IMR-90 (cell line): ENCODE data around the gene AKT3. TPM values are rescaled to one million over a fixed set of nuclear protein-coding genes. Genes with fewer than 3 reads are reported as not detected.

Experiments used
- ATAC-seq: fragments of 200-7000 bp; cut with Tn5 transposase; 2 replicates; pipeline ENCODE4 v1.9.1; 2020; ENCODE audit warnings: low read depth, mild to moderate bottlenecking, moderate library complexity
- BruUV-seq: library from RNA; stranded (reverse); fragments of 400-500 nt; replicated peaks from 2 replicates; lab custom pipeline; 2021; lab: Mats Ljungman, UMichigan
- CTCF ChIA-PET: fragments of 300-600 bp; formaldehyde crosslinking; extraction: SDS; loops from one replicate; lab custom pipeline; 2021; ENCODE audit warnings: antibody characterized with exemption; lab: Yijun Ruan, JAX
- POLR2A ChIA-PET: fragments of 300-600 bp; sonication (Branson Sonifier 250); formaldehyde crosslinking; loops from one replicate; lab custom pipeline; 2022; ENCODE audit warnings: antibody characterized with exemption; ENCODE audit not compliant: unreplicated experiment; lab: Charles Lee
- DNase-seq: peaks from one replicate; pipeline ENCODE4 v3.0.0; 2013
- H2AFZ ChIP-seq: replicated peaks from 2 replicates; pipeline ENCODE3; 2013; ENCODE audit warnings: low read length, mild to moderate bottlenecking; ENCODE audit not compliant: poor library complexity
- H2AK5ac ChIP-seq: 2 replicates; pipeline ENCODE4 v1.6.1; 2013; ENCODE audit warnings: low read depth, low read length, inconsistent platforms
- H2AK9ac ChIP-seq: replicated peaks from 2 replicates; pipeline ENCODE3; 2013; ENCODE audit warnings: mild to moderate bottlenecking, low read depth, low read length, moderate library complexity; ENCODE audit not compliant: poor library complexity
- H2BK120ac ChIP-seq: 2 replicates; pipeline ENCODE4 v1.6.1; 2013; ENCODE audit warnings: low read depth, low read length, inconsistent platforms
- H2BK15ac ChIP-seq: 3 replicates; pipeline ENCODE4 v1.6.1; 2013; ENCODE audit warnings: low read depth, low read length, inconsistent platforms
- H2BK20ac ChIP-seq: 2 replicates; pipeline ENCODE4 v1.6.1; 2013; ENCODE audit warnings: low read depth, mild to moderate bottlenecking, inconsistent platforms, low read length, moderate library complexity
- H2BK5ac ChIP-seq: 2 replicates; pipeline ENCODE4 v1.6.1; 2013; ENCODE audit warnings: mild to moderate bottlenecking, low read depth, low read length, inconsistent platforms; ENCODE audit not compliant: poor library complexity, severe bottlenecking
- H3K14ac ChIP-seq: replicated peaks from 2 replicates; pipeline ENCODE4 v1.6.1; 2013; ENCODE audit warnings: low read depth, low read length, inconsistent platforms
- H3K18ac ChIP-seq: 2 replicates; pipeline ENCODE4 v1.6.1; 2013; ENCODE audit warnings: low read depth, low read length, control low read depth
- H3K23ac ChIP-seq: 2 replicates; pipeline ENCODE4 v1.6.1; 2013; ENCODE audit warnings: low read depth, low read length, inconsistent platforms
- H3K27ac ChIP-seq: 2 replicates; pipeline ENCODE4 v1.5.1; 2013; ENCODE audit warnings: mild to moderate bottlenecking, control low read depth, low read length; ENCODE audit not compliant: insufficient read depth
- H3K27me3 ChIP-seq: 2 replicates; pipeline ENCODE4 v1.6.1; 2013; ENCODE audit warnings: low read length; ENCODE audit not compliant: control insufficient read depth, insufficient read depth
- H3K36me3 ChIP-seq: 2 replicates; pipeline ENCODE4 v1.6.1; 2013; ENCODE audit warnings: low read length, mixed read lengths; ENCODE audit not compliant: control insufficient read depth, insufficient read depth
- H3K4ac ChIP-seq: 2 replicates; pipeline ENCODE4 v1.6.1; 2013; ENCODE audit warnings: low read depth, low read length, inconsistent platforms
- H3K4me1 ChIP-seq: 2 replicates; pipeline ENCODE4 v1.6.1; 2013; ENCODE audit warnings: low read length, mixed read lengths; ENCODE audit not compliant: control insufficient read depth, insufficient read depth
- H3K4me2 ChIP-seq: 2 replicates; pipeline ENCODE4 v1.6.1; 2013; ENCODE audit warnings: low read depth, mild to moderate bottlenecking, control low read depth, low read length, moderate library complexity
- H3K4me3 ChIP-seq: 2 replicates; pipeline ENCODE4 v1.5.1; 2013; ENCODE audit warnings: low read depth, mild to moderate bottlenecking, control low read depth, low read length, moderate library complexity; ENCODE audit not compliant: insufficient read depth
- H3K56ac ChIP-seq: 2 replicates; pipeline ENCODE4 v1.6.1; 2013; ENCODE audit warnings: low read length, inconsistent platforms; ENCODE audit not compliant: insufficient read depth; ENCODE audit errors: extremely low read depth
- H3K79me1 ChIP-seq, 2 experiments: 2 replicates each; pipeline ENCODE4 v1.6.1; 2013; ENCODE audit warnings: low read length in 2 of 2, inconsistent platforms in 1 of 2, low read depth in 1 of 2
- H3K9ac ChIP-seq: 2 replicates; pipeline ENCODE4 v1.6.1; 2013; ENCODE audit warnings: low read depth, low read length, control low read depth
- H3K9me1 ChIP-seq: 2 replicates; pipeline ENCODE4 v1.6.1; 2013; ENCODE audit warnings: low read length, inconsistent platforms; ENCODE audit not compliant: insufficient read depth
- H3K9me3 ChIP-seq: 2 replicates; pipeline ENCODE4 v1.6.1; 2013; ENCODE audit warnings: low read length; ENCODE audit not compliant: control insufficient read depth, insufficient read depth
- H4K20me1 ChIP-seq: 2 replicates; pipeline ENCODE4 v1.6.1; 2013; ENCODE audit warnings: low read length, inconsistent platforms; ENCODE audit not compliant: insufficient read depth
- H4K5ac ChIP-seq: 2 replicates; pipeline ENCODE4 v1.6.1; 2013; ENCODE audit warnings: mild to moderate bottlenecking, low read depth, low read length, control low read depth
- H4K8ac ChIP-seq, 2 experiments: 2 replicates each; pipeline ENCODE4 v1.6.1; 2013; ENCODE audit warnings: low read depth in 2 of 2, low read length in 2 of 2, control low read depth in 1 of 2, inconsistent platforms in 1 of 2
- H4K91ac ChIP-seq: 2 replicates; pipeline ENCODE4 v1.6.1; 2013; ENCODE audit warnings: low read depth, low read length, inconsistent platforms; ENCODE audit not compliant: insufficient read depth
- CEBPB ChIP-seq: IDR thresholded peaks from 2 replicates; pipeline ENCODE4 v1.6.1; 2012; ENCODE audit warnings: low read depth, low read length, improper control_type of control experiment
- MAFK ChIP-seq: IDR thresholded peaks from 2 replicates; pipeline ENCODE4 v1.6.1; 2012; ENCODE audit warnings: low read depth, low read length, improper control_type of control experiment
- MXI1 ChIP-seq: IDR thresholded peaks from 2 replicates; pipeline ENCODE4 v1.6.1; 2012; ENCODE audit warnings: low read depth, mild to moderate bottlenecking, low read length, moderate library complexity, borderline replicate concordance
- RCOR1 ChIP-seq: IDR thresholded peaks from 2 replicates; pipeline ENCODE4 v1.6.1; 2012; ENCODE audit warnings: mild to moderate bottlenecking, low read length, improper control_type of control experiment; ENCODE audit not compliant: insufficient replicate concordance
- RFX5 ChIP-seq: IDR thresholded peaks from 2 replicates; pipeline ENCODE4 v1.8.0; 2012; ENCODE audit warnings: low read depth, mild to moderate bottlenecking, low read length, moderate library complexity
- WGBS, 2 experiments: methylation state at CpG; one replicate each; pipeline versions ENCODE4 v1.1.5 to v1.1.7; 2013; ENCODE audit warnings: missing lambda C conversion rate in 2 of 2; ENCODE audit not compliant: insufficient read length in 1 of 2; ENCODE audit errors: extremely low coverage in 2 of 2; 5-methylcytosine and 5-hydroxymethylcytosine counted together
- dilution Hi-C: fragments of 300-500 bp; cut with HindIII; formaldehyde crosslinking; loops from one replicate; pipeline ENCODE4 v1.14.3; 2018; ENCODE audit warnings: low sequenced_read_pairs; ENCODE audit not compliant: unreplicated experiment
- in situ Hi-C: fragments of 300-500 bp; cut with MboI; formaldehyde crosslinking; loops from 3 replicates; pipeline ENCODE4 v1.14.3; 2019; ENCODE audit warnings: low sequenced_read_pairs, inconsistent platforms, mixed read lengths
- intact Hi-C: fragments of 100-400 bp; cut with micrococcal nuclease; formaldehyde crosslinking; loops from 2 replicates; pipeline ENCODE4 v1.10.0; 2022
- polyA plus RNA-seq, 3 experiments: library from polyadenylated mRNA; depleted of rRNA; stranded (reverse); fragments of >200 nt; gene quantifications; 2 replicates each; pipeline ENCODE4 v1.2.3, GENCODE V29; 2012; ENCODE audit warnings: low replicate concordance in 1 of 3
- total RNA-seq: library from RNA; depleted of rRNA; stranded (reverse); fragments of >200 nt; gene quantifications from 2 replicates; pipeline ENCODE4 v1.2.3, GENCODE V29; 2012

AKT3 gene
- total and polyA plus RNA-seq, 2 of the 4 experiments (the other 2 are of a cell fraction) = 15.2 to 19.4 TPM

- no peaks in the 10 kb centered on the region for H3K27me3 ChIP-seq
- no peaks in the 10 kb centered on the region for H3K9me3 ChIP-seq
- no peak overlapping the region for H2AFZ ChIP-seq
- H3K4me3 ChIP-seq = no peak overlapping the region
- no peaks in the 10 kb centered on the region for H3K9me1 ChIP-seq
- no peak overlapping the region for H3K4ac ChIP-seq
- H3K9ac ChIP-seq = no peak overlapping the region
- WGBS, 2 experiments = no CpG with 5 or more reads among the region's 5 CpGs
- no peak overlapping the region for H4K91ac ChIP-seq
- no peak overlapping the region for H3K23ac ChIP-seq
- in situ Hi-C loops = no loop called here
- no peak overlapping the region for H3K56ac ChIP-seq
- 0 out of 4 replicates have a peak overlapping the region, but pooled peaks of 1 of the 2 experiments have one; percentile 9 for H4K8ac ChIP-seq
- no peak overlapping the region for H2BK5ac ChIP-seq
- ATAC-seq (peak; percentile 54), DNase-seq (peak; percentile 66)
- peak overlapping the region; percentile 15 for H2AK9ac ChIP-seq
- H3K27ac ChIP-seq = no peak overlapping the region
- no peak overlapping the region for H4K5ac ChIP-seq
- intact Hi-C loops = no loop called here
- H4K20me1 ChIP-seq = no peaks in the 10 kb centered on the region
- H2BK20ac ChIP-seq = no peak overlapping the region
- dilution Hi-C loops = no loop called here
- H2BK15ac ChIP-seq = no peak overlapping the region; the same call in 2 of the 3 replicates
- H2AK5ac ChIP-seq = no peak overlapping the region
- BruUV-seq = no TSS peak
- H3K14ac ChIP-seq = no peak overlapping the region
- H3K79me1 ChIP-seq = peaks cover 0 to 5% of the 10 kb centered on the region in 2 experiments; a peak in 2 of 4 replicates
- no peak overlapping the region for H2BK120ac ChIP-seq
- POLR2A ChIA-PET = no interaction called here
- no peak overlapping the region for H3K18ac ChIP-seq
- H3K4me2 ChIP-seq = no peak overlapping the region
- H3K36me3 ChIP-seq = peaks cover 13% of the 10 kb centered on the region
- no peaks in the 10 kb centered on the region for H3K4me1 ChIP-seq
- TF ChIP-seq RFX5 (no peak), MAFK (no peak), MXI1 (no peak), RCOR1 (no peak), CEBPB (no peak)
- CTCF ChIA-PET = interaction anchor here (0.6 kb wide), 1 partner anchor 940 kb away, joined by 3 read pairs; no protein-coding TSS in a partner anchor
Observed at GRCh38 chr1:243507001-243507671, 342.9 kb downstream of the AKT3 start.
